Vagina (tissue), 2 donors: ENCODE results near the gene PTPN14. TPM values are rescaled to one million over a fixed set of nuclear protein-coding genes. Genes with fewer than 3 reads are reported as not detected.
"Not testable (repeated sequence)": the region's sequence is repeated elsewhere in the genome, so short reads cannot be mapped to it uniquely, and the experiment has no call there.

Source experiments
- DNase-seq, 2 donors: peaks; one replicate each; pipeline ENCODE4 v3.0.0-alpha.2; 2017; ENCODE audit errors: extremely low spot score in 2 of 2
- H3K27ac ChIP-seq: fragments of 200-600 bp; sonication (generic); one replicate; pipeline ENCODE4 v1.5.1; 2019
- H3K27me3 ChIP-seq: fragments of 200-600 bp; sonication (generic); one replicate; pipeline ENCODE4 v1.5.1; 2019
- H3K36me3 ChIP-seq, 2 donors: fragments of 200-600 bp; sonication (generic); one replicate each; pipeline ENCODE4 v1.5.1; 2017 to 2019
- H3K4me1 ChIP-seq: fragments of 200-600 bp; sonication (generic); one replicate; pipeline ENCODE4 v1.5.1; 2019
- H3K4me3 ChIP-seq, 2 donors: fragments of 200-600 bp; sonication (generic); 1 replicate in 1 of 2; 2 replicates in 1 of 2; pipeline ENCODE4 v1.5.1; 2016 to 2019
- H3K9me3 ChIP-seq: fragments of 200-600 bp; sonication (generic); one replicate; pipeline ENCODE4 v1.5.1; 2019
- CTCF ChIP-seq, 3 experiments: fragments of 450-650 bp in 2 of 3; fragments of 200-600 bp in 1 of 3; sonication (generic) in 1 of 3; IDR thresholded peaks; one replicate each; pipeline ENCODE4 v1.5.1; 2017 to 2019; ENCODE audit warnings: antibody characterized with exemption in 3 of 3, mild to moderate bottlenecking in 2 of 3, moderate library complexity in 2 of 3
- POLR2A ChIP-seq, 2 donors: fragments of 450-650 bp; IDR thresholded peaks; one replicate each; pipeline ENCODE4 v1.6.1; 2017; ENCODE audit warnings: antibody characterized with exemption in 2 of 2, mild to moderate bottlenecking in 2 of 2, moderate library complexity in 2 of 2
- POLR2AphosphoS5 ChIP-seq, 2 donors: sonication (generic); formaldehyde crosslinking; IDR thresholded peaks; one replicate each; pipeline ENCODE4 v1.9.0; 2017; ENCODE audit warnings: antibody characterized with exemption in 2 of 2, mild to moderate bottlenecking in 2 of 2, low read depth in 1 of 2; ENCODE audit not compliant: insufficient read depth in 1 of 2
- intact Hi-C: fragments of 100-400 bp; cut with DNase I; formaldehyde crosslinking; loops from one replicate; pipeline ENCODE4 v1.15.1; 2023
- total RNA-seq: library from RNA; depleted of rRNA; stranded (reverse); fragments of >200 nt; gene quantifications from one replicate; pipeline ENCODE4 v1.2.3, GENCODE V29; 2016

The PTPN14 gene
- total RNA-seq, 1 donor from 2014 or later: 24.3 TPM

GRCh38 chr1:214510914-214511638 lies 40.3 kb downstream of the PTPN14 start:
- TF ChIP-seq POLR2AphosphoS5 (IDR thresholded peaks at IDR 0.05; ENCODE audit: insufficient read depth in 1 of 2, low read depth in 1 of 2): no peak
- no peak for TF ChIP-seq POLR2A (IDR thresholded peaks at IDR 0.05)
- no peak for TF ChIP-seq CTCF (IDR thresholded peaks at IDR 0.05)
- Histone ChIP-seq H3K36me3 (no peaks in the 10 kb centered on the region), H3K27ac (no peak overlapping the region), H3K4me1 (peaks cover 34% of the 10 kb centered on the region), H3K9me3 (no peaks in the 10 kb centered on the region), H3K4me3 (no peak overlapping the region), H3K27me3 (no peaks in the 10 kb centered on the region)
- intact Hi-C loops: no loop called here
- no peak for DNase-seq

DNA sequence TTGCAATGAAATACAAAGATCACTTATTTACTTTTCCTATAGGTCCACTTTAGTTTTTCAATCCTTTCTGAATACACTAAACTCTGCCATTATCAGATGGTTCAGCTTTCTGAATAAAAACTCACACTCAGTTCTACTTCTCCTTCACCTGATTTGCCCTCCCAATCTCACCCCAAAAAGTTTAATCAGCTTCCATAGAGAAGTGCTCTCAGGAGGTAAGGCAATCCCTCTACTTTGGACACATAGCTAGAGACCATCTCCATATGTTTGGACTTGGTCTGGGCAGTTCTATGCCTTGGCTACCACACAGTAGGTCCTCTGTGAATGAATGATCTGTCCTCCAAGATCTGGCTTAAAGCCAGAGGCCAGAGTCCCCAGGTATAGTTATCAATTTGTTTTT lies 40.9 kb downstream of the PTPN14 start:
- no peak for TF ChIP-seq POLR2AphosphoS5 (IDR thresholded peaks at IDR 0.05; ENCODE audit: insufficient read depth in 1 of 2, low read depth in 1 of 2)
- TF ChIP-seq POLR2A (IDR thresholded peaks at IDR 0.05): no peak
- TF ChIP-seq CTCF (IDR thresholded peaks at IDR 0.05): no peak
- Histone ChIP-seq H3K27ac (no peak overlapping the region), H3K27me3 (no peaks in the 10 kb centered on the region), H3K4me1 (peaks cover 29% of the 10 kb centered on the region), H3K36me3 (no peaks in the 10 kb centered on the region), H3K9me3 (no peaks in the 10 kb centered on the region), H3K4me3 (no peak overlapping the region)
- intact Hi-C loops: no loop called here
- no peak for DNase-seq

DNA sequence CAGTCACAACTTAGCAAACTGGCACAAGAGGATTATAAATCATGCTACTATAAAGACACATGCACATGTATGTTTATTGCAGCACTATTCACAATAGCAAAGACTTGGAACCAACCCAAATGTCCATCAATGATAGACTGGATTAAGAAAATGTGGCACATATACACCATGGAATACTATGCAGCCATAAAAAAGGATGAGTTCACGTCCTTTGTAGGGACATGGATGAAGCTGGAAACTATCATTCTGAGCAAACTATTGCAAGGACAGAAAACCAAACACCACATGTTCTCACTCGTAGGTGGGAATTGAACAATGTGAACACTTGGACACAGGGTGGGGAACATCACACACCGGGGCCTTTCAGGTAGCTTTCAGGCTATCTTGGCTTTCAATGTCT lies 41.8 kb downstream of the PTPN14 start:
- H3K4me3 ChIP-seq, H3K9me3 ChIP-seq, H3K36me3 ChIP-seq, intact Hi-C loops, H3K27ac ChIP-seq, DNase-seq, H3K27me3 ChIP-seq: not testable (repeated sequence)
- H3K4me1 ChIP-seq: peaks cover 22% of the 10 kb centered on the region

- Histone ChIP-seq H3K27me3 (no peaks in the 10 kb centered on the region), H3K4me1 (peaks cover 7% of the 10 kb centered on the region), H3K36me3 (no peaks in the 10 kb centered on the region), H3K9me3 (no peaks in the 10 kb centered on the region), H3K4me3 (no peak overlapping the region), H3K27ac (no peak overlapping the region)
- DNase-seq: no peak
- TF ChIP-seq POLR2A (IDR thresholded peaks at IDR 0.05) (no peak), POLR2AphosphoS5 (IDR thresholded peaks at IDR 0.05; ENCODE audit: insufficient read depth in 1 of 2, low read depth in 1 of 2) (no peak), CTCF (IDR thresholded peaks at IDR 0.05) (no peak)
- intact Hi-C loops: no loop called here
Measured at GRCh38 chr1:214506972-214507431, 44.4 kb downstream of the PTPN14 start.

DNA sequence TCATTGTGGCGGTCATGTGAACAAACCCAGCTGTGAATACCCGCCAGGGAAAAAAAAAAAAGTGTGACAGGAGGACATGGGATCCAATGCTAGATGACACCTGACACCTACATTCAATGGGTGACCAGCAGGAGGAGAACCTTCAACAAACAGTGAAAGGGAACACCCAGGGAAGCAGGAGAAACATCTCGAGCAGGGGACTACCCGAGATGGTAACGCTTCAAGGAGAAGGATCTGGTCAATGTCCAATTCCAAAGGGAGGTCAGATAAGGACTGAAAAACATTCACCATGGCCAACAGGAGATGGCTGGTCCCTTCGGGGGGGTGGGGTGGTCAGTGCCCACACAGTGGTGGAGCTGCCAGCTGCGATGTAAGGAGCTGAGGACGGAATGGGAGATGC lies 46.3 kb downstream of the PTPN14 start:
- H3K36me3 ChIP-seq: no peaks in the 10 kb centered on the region
- H3K4me1 ChIP-seq: peaks cover 6% of the 10 kb centered on the region
- no peaks in the 10 kb centered on the region for H3K27me3 ChIP-seq
- intact Hi-C loops: no loop called here
- no peak overlapping the region for H3K4me3 ChIP-seq
- H3K27ac ChIP-seq: no peak overlapping the region
- no peak for TF ChIP-seq POLR2AphosphoS5 (IDR thresholded peaks at IDR 0.05; ENCODE audit: insufficient read depth in 1 of 2, low read depth in 1 of 2)
- no peak for TF ChIP-seq CTCF (IDR thresholded peaks at IDR 0.05)
- TF ChIP-seq POLR2A (IDR thresholded peaks at IDR 0.05): no peak
- H3K9me3 ChIP-seq: no peaks in the 10 kb centered on the region
- no peak for DNase-seq
